ENCODE results near the gene C9.

- TF ChIP-seq CTCF (conservative IDR thresholded peaks at IDR 0.05; ENCODE audit: low read depth, low read length) = no peak
- TF ChIP-seq POLR2A (IDR thresholded peaks at IDR 0.05; ENCODE audit: low read depth, low read length) = no peak
- TF ChIP-seq MXI1 (IDR thresholded peaks at IDR 0.05; ENCODE audit: borderline replicate concordance, low read depth, low read length) = no peak
- TF ChIP-seq RAD21 (IDR thresholded peaks at IDR 0.05; ENCODE audit: low read length) = no peak
- TF ChIP-seq CHD1 (IDR thresholded peaks at IDR 0.05; ENCODE audit: low read depth, low read length) = no peak
- no peak for TF ChIP-seq CEBPB (IDR thresholded peaks at IDR 0.05; ENCODE audit: low read depth, low read length)
- TF ChIP-seq FOS (IDR thresholded peaks at IDR 0.05; ENCODE audit: low read depth, low read length) = no peak
- no peak for TF ChIP-seq MAFK (IDR thresholded peaks at IDR 0.05; ENCODE audit: low read depth, low read length)
- no peak for TF ChIP-seq USF2 (IDR thresholded peaks at IDR 0.05; ENCODE audit: low read depth, low read length)
- no peak for TF ChIP-seq BHLHE40 (IDR thresholded peaks at IDR 0.05; ENCODE audit: low read depth, low read length)
- no peak for TF ChIP-seq MAZ (IDR thresholded peaks at IDR 0.05; ENCODE audit: borderline replicate concordance, low read depth, low read length)
- no peak for TF ChIP-seq ELK1 (IDR thresholded peaks at IDR 0.05; ENCODE audit: borderline replicate concordance, low read depth, low read length)
- TF ChIP-seq RCOR1 (IDR thresholded peaks at IDR 0.05; ENCODE audit: insufficient replicate concordance, low read length) = no peak
These were observed 3.0 kb downstream of the C9 start for GRCh38 chr5:39361306-39361705.
